CD4-positive, alpha-beta T cell treated with Interferon gamma for 1 hour (primary cell): ENCODE measurements around the gene RPE65.
"Not testable (repeated sequence)": the region's sequence is repeated elsewhere in the genome, so short reads cannot be mapped to it uniquely, and the experiment has no call there.

Experiments
- DNase-seq: peaks from one replicate; pipeline ENCODE4 v3.0.0-alpha.2; 2020

Gene RPE65

DNA sequence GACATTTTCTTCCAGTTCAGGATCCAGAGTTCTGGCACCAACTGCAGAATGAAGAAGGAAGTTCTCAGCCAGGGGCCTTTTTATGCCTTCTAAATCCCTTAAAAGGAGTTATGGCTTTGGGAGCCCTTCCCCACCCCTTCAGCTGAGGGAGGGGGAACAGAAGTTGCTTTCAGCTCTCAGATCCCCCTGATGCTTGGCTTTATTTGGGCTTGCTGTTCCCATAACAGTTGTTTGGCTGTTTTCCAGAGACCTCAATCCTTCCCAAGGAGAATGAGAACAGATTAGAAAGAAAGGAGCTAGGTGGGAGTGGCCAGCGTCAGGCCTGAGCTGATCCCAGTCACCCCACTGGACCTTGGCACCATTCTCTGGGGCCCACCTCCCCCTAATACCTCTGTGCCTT is at the start of gene RPE65:
RPE65 (minus strand) TSS at position 54 of the 400 bp plus-strand sequence; CDS start at position 5, 49 bp downstream.
- no peak for DNase-seq

DNA sequence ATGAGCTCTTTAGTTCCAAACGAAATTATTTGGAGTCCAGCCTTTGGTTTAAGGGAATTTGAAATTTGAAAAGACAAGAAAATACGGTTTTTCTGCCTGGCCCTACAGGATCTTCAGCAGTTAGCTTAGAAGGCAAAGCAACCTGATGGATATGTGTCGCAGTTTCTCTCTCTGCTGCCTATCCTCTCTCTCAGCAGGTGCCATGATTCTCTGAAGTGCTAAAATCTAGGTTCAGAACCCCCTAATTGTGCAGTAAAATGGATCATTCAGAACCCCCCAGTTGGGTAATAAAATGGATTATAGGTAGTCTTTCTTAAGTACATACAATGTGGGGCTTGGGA is 47.6 kb upstream of the RPE65 start:
- no peak for DNase-seq

DNA sequence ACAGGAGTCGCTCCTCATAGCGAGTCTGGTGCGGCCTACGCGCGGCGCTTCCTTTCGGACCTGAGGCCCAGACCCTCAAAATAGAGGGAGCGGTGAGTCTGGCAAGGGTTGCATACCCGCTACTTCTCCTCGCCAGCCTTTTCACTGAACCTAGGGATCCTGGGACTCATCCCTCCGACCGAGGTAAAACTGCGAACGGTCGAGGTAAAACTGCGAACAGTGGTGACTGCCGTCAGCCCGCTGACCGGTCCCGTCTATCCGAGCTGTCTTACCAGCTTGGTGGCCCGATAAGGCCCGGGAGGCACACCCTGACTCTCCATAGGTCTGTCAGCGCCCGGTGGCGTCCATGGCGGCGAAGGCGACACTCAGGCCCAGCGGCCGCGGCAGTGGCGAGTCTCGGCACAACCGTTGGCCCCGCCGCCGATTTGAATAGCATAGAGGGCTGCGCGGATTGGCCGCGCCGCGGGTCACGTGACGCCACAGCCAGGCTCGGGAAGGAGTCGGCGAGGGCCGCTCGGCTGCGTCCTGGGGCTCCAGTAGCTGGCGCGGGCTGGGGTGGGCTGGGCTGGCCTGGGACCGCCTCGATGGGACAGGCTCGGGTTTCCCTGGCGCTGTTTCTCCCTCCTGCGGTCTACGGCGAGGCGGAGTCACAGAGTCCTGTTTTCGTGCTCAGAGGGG is 47.1 kb upstream of the RPE65 start, which contains the start of gene DEPDC1:
DEPDC1 (minus strand) TSS at position 403 of the 678 bp plus-strand sequence; CDS start at position 320, 83 bp downstream.
- DNase-seq: peak; percentile 77

- no peak for DNase-seq
Observed at GRCh38 chr1:68495968-68496679, 46.4 kb upstream of the RPE65 start.

GRCh38 chr1:68495532-68495931 is 45.8 kb upstream of the RPE65 start:
- no peak for DNase-seq

- no peak for DNase-seq
Observed at GRCh38 chr1:68493193-68493592, 43.4 kb upstream of the RPE65 start.

DNA sequence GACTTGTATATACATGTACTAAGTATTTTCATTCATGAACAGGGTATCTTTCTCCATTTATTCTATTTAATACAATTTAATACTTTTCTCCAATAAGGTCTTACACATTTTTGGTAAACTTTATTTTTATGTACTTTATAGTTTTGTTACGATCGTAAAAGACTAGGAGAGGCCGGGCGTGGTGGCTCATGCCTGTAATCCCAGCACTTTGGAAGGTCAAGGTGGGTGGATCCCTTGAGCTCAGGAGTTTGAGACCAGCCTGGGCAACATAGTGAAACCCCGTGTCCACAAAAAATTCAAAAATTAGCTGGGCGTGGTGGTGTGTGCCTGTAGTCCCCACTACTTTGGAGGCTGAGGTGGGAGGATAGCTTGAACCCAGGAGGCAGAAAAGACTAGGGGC is 42.5 kb upstream of the RPE65 start:
- not testable (repeated sequence) for DNase-seq

GRCh38 chr1:68490046-68490651 is 40.4 kb upstream of the RPE65 start:
- no peak for DNase-seq

GRCh38 chr1:68485431-68486022 is 35.8 kb upstream of the RPE65 start:
- no peak for DNase-seq

GRCh38 chr1:68484618-68485017 is 34.9 kb upstream of the RPE65 start:
- DNase-seq: no peak

GRCh38 chr1:68481041-68481440 is 31.3 kb upstream of the RPE65 start:
- DNase-seq: no peak

DNA sequence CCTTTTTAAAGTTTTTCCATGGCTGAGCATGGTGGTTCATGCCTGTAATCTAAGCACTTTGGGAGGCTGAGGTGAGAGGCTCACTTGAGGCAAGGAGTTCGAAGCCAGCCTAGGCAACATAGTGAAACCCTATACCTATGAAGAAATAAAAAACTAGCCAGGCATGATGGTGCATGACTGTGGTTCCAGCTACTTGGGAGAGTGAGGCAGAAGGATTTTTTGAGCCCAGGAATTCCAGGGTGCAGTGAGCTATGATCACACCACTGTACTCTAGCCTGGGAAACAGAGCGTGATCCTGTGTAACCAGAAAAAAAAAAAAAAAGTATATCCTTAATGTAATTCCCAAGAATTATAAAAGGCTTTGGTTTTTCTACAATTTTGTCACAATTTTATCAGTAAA is 29.7 kb upstream of the RPE65 start:
- DNase-seq: no peak

DNA sequence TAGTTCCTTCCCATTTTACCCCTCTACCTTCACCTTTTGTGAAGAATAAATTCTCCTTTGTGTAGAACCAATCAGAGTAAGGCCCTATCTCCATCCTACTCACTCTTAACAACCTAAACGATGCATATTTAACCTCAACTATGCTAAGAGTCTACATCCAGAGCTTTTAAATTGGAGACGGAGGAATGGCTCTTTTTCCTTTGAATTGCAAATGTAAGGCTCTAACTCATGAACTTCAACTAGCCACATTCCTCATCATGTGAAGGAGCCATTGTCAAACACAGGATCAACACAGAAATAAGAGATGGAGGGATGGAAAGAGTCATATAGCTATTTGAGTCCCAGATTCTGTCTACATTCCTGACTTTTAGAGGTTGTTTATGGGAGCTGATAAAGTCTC is 28.9 kb upstream of the RPE65 start:
- DNase-seq: no peak

GRCh38 chr1:68476626-68477025 is 26.9 kb upstream of the RPE65 start:
- not testable (repeated sequence) for DNase-seq

- no peak for DNase-seq
Observed at GRCh38 chr1:68473060-68473459, 23.3 kb upstream of the RPE65 start.

GRCh38 chr1:68470388-68470970 is 20.7 kb upstream of the RPE65 start:
- DNase-seq: no peak

- no peak for DNase-seq
Observed at GRCh38 chr1:68464891-68465290, 15.1 kb upstream of the RPE65 start.

DNA sequence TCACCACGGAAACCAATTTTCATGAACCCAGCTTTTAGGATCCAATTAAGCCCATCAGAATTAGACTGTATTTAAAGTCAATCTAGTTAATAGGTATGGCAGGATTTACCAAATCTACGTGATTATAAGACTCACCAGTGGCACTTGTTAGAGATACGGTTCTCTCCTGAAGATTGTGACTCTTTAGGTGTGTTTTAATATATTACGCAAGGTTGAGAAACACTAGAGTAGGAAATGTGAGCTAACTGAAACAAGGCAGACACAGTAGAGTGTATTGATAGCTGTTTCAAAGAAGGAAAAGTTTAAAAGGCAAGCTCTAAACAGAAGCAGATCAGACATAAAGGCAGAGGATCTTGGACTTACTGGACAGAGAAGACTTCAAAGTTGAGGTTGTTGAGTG is 11.2 kb upstream of the RPE65 start:
- no peak for DNase-seq

DNA sequence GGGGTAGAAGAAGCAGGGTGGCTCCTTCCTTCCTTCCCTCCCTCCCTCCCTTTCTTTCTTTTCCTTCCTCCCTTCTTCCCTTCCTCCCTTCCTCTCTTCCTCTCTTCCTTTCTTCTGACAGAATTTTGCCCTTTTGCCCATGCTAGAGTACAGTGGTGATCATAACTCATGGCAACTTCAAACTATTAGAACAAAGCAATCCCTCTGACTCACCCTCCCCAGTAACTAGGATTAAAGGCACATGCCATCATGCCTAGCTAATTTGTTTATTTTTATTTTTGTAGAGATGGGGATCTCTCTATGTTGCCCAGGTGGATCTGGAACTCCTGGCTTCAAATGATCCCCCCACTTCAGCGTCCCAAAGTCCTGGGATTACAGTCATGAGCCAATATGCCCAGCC is 10.0 kb upstream of the RPE65 start:
- no peak for DNase-seq

GRCh38 chr1:68459091-68459490 is 9.3 kb upstream of the RPE65 start:
- DNase-seq: no peak

- DNase-seq: no peak
Observed at GRCh38 chr1:68456202-68456601, 6.4 kb upstream of the RPE65 start.

DNA sequence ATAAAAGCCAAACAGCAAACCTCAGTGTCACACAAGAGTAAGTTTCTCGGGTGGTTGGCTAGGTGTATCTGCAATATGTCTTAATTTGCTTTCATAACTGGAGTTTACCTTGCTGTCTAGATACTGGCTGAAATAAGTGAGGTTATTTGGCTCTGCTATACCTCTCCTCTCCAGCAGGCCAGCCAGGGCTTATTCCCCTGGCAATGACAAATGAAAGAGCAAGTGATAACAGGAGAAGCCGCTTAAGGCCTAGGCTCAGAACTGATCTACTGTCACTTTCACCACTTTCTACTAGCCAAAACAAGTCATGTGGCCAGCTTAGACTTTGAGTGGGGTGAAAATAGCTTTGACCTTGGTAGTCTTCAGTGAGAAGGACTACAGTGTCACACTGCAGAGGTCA is 4.8 kb upstream of the RPE65 start:
- no peak for DNase-seq

GRCh38 chr1:68453060-68453670 is 3.4 kb upstream of the RPE65 start:
- DNase-seq: no peak
